Smooth muscle cell of trachea (primary cell): ENCODE measurements around the gene CDC5L. TPM values are rescaled to one million over a fixed set of nuclear protein-coding genes. Genes with fewer than 3 reads are reported as not detected.

Experiments
- total RNA-seq: library from RNA; depleted of rRNA; stranded (reverse); fragments of >200 nt; gene quantifications from 2 replicates; pipeline ENCODE4 v1.2.1, GENCODE V29; 2014

The CDC5L gene
- 17.9 and 26.5 TPM in 2 replicates for total RNA-seq

GRCh38 chr6:44387346-44388134, at the start of gene CDC5L:
Gene CDC5L, plus strand, starts transcription at chr6:44387706. Its CDS starts 118 bp downstream, at chr6:44387824.

GRCh38 chr6:44342489-44342888, 45.0 kb upstream of the CDC5L start, which contains the start of gene SPATS1:
Gene SPATS1, plus strand, starts transcription at chr6:44342650. Its CDS starts 446 bp downstream, at chr6:44343096.

Other genes starting within 250 kb of the CDC5L start
- 0.15 and 0.33 TPM in 2 replicates for gene CAPN11, start 228.9 kb upstream of the CDC5L start, total RNA-seq
- 0.17 TPM in 1 of 2 replicates, not detected in the other for gene MYMX, start 170.8 kb upstream of the CDC5L start, total RNA-seq
- 9.5 and 19.2 TPM in 2 replicates for gene SLC29A1, start 164.1 kb upstream of the CDC5L start, total RNA-seq
- 491 and 610 TPM in 2 replicates for gene HSP90AB1, start 140.6 kb upstream of the CDC5L start, total RNA-seq
- 82.6 and 106 TPM in 2 replicates for gene SLC35B2, start 130.2 kb upstream of the CDC5L start, total RNA-seq
- 4.7 and 10.1 TPM in 2 replicates for gene NFKBIE, start 122.2 kb upstream of the CDC5L start, total RNA-seq
- under 0.01 TPM in 2 replicates for gene TMEM151B, start 117.3 kb upstream of the CDC5L start, total RNA-seq
- 24.1 and 28.1 TPM in 2 replicates for gene AARS2, start 74.4 kb upstream of the CDC5L start, total RNA-seq
- gene SPATS1, start 45.1 kb upstream of the CDC5L start, total RNA-seq, result not detected in 2 replicates